ENCODE data around the gene KAT6B. TPM values are rescaled to one million over a fixed set of nuclear protein-coding genes. Genes with fewer than 3 reads are reported as not detected.
A peak's percentile ranks its signal among the peaks of the same experiment; 100 is the strongest.
"Not testable (repeated sequence)": the region's sequence is repeated elsewhere in the genome, so short reads cannot be mapped to it uniquely, and the experiment has no call there.

Gene KAT6B
- total RNA-seq: 10 to 100 TPM; 50.0 to 75.8 (median 57.5) TPM

DNA sequence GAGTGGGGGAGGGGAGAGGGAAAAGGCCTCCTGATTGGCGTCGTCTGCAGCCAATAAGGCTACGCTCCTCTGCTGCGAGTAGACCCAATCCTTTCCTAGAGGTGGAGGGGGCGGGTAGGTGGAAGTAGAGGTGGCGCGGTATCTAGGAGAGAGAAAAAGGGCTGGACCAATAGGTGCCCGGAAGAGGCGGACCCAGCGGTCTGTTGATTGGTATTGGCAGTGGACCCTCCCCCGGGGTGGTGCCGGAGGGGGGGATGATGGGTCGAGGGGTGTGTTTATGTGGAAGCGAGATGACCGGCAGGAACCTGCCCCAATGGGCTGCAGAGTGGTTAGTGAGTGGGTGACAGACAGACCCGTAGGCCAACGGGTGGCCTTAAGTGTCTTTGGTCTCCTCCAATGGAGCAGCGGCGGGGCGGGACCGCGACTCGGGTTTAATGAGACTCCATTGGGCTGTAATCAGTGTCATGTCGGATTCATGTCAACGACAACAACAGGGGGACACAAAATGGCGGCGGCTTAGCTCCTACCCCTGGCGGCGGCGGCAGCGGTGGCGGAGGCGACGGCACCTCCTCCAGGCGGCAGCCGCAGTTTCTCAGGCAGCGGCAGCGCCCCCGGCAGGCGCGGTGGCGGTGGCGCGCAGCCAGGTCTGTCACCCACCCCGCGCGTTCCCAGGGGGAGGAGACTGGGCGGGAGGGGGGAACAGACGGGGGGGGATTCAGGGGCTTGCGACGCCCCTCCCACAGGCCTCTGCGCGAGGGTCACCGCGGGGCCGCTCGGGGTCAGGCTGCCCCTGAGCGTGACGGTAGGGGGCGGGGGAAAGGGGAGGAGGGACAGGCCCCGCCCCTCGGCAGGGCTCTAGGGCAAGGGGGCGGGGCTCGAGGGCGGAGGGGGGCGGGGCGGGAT is at the start of gene KAT6B:
KAT6B (plus strand) TSS at position 459 of the 903 bp plus-strand sequence. CDS start 16,258 bp downstream, outside the sequence.
- Histone ChIP-seq H3K9me3 (no peaks in the 10 kb centered on the region), H3K4me3 (peak within 1 kb of the TSS; percentile 81 to 94 (median 88)), H3K27ac (replicated peaks in 1 of 4) (peak within 1 kb of the TSS; percentile 97 to 99 (median 98)), H3K27me3 (no peaks in the 10 kb centered on the region), H3K36me3 (no peaks in the 10 kb centered on the region), H3K4me1 (peaks cover 44 to 73% (median 66%) of the 10 kb centered on the region in 4 donors)
- intact Hi-C loops (cut with DNase I): loop anchor here (5.0 to 10.0 kb wide), 3 partner anchors 96 to 562 kb away; no protein-coding TSS in a partner anchor
- TF ChIP-seq, protein P1, sequence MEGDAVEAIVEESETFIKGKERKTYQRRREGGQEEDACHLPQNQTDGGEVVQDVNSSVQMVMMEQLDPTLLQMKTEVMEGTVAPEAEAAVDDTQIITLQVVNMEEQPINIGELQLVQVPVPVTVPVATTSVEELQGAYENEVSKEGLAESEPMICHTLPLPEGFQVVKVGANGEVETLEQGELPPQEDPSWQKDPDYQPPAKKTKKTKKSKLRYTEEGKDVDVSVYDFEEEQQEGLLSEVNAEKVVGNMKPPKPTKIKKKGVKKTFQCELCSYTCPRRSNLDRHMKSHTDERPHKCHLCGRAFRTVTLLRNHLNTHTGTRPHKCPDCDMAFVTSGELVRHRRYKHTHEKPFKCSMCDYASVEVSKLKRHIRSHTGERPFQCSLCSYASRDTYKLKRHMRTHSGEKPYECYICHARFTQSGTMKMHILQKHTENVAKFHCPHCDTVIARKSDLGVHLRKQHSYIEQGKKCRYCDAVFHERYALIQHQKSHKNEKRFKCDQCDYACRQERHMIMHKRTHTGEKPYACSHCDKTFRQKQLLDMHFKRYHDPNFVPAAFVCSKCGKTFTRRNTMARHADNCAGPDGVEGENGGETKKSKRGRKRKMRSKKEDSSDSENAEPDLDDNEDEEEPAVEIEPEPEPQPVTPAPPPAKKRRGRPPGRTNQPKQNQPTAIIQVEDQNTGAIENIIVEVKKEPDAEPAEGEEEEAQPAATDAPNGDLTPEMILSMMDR (IDR thresholded peaks at IDR 0.05): peak; percentile 3 to 24 (median 17)
- TF ChIP-seq POLR2AphosphoS5 (IDR thresholded peaks at IDR 0.05): peak; percentile 69 to 71
- no peak for TF ChIP-seq POLR2A (IDR thresholded peaks at IDR 0.05; ENCODE audit: low read depth)
- DNase-seq (ENCODE audit: extremely low spot score): peak; percentile 100
- under 1% methylated on average over 36 of the region's 67 CpGs for WGBS

DNA sequence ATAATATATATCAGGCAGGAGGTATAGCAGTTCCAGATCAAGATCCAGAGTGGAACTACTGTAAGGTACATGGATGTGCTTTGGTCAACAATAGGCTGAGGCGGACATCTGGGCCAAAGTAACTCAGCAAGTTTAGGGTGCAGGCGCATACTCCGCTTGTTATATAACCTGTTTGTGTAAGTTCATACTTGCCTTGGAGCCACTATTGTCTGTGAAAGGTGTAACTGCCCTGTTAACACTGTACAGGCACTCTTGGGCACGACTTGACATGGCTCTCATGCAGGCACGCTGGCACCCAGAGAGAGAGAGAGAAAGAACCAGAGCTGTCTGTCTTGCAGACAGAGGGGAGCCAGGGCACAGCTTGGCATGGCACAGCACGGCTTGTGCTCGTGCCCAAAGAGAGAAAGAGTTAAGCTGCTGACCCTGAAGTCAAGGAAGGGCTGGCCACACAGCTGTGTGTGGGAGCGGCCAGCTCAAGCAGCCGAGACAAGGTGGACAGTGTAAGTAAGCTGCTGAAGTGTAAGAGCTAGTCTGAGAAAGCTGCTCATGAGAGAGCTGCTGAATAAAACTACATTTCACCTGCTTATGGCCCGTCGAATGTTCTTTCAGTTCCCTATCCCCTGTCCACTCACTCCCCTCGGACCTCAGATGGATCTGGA is 47.8 kb upstream of the KAT6B start:
- H3K4me3 ChIP-seq: no peak overlapping the region
- H3K36me3 ChIP-seq: no peaks in the 10 kb centered on the region
- H3K27ac ChIP-seq (replicated peaks in 1 of 4): no peak overlapping the region
- no peak for DNase-seq (ENCODE audit: extremely low spot score)
- no peak for TF ChIP-seq POLR2A (IDR thresholded peaks at IDR 0.05; ENCODE audit: low read depth)
- TF ChIP-seq EP300 (IDR thresholded peaks at IDR 0.05): no peak
- TF ChIP-seq, protein P1 (IDR thresholded peaks at IDR 0.05): no peak
- no peak for TF ChIP-seq POLR2AphosphoS5 (IDR thresholded peaks at IDR 0.05)
- no peaks in the 10 kb centered on the region for H3K9me3 ChIP-seq
- no peaks in the 10 kb centered on the region for H3K4me1 ChIP-seq
- intact Hi-C loops (cut with DNase I): no loop called here
- H3K27me3 ChIP-seq: no peaks in the 10 kb centered on the region
- WGBS: 91% methylated on average over 12 of the region's 12 CpGs

DNA sequence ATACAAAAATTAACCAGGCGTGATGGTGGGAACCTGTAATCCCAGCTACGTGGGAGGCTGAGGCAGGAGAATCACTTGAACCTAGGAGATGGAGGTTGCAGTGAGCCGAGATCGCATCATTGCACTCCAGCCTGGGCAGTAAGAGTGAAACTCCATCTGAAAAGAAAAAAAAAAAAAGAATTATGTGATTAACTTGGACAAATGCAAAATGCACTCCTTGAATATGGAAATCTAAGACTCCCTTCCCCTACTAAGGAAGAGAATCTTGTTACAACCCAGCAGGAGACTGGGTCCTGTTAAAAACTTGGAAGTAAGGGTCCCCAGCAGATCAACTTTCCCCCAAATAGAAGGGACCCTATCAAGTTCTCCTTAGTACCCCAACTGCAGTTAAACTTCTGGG is 44.5 kb upstream of the KAT6B start:
- H3K36me3 ChIP-seq; H3K27me3 ChIP-seq; H3K9me3 ChIP-seq; H3K4me3 ChIP-seq; H3K4me1 ChIP-seq; H3K27ac ChIP-seq (replicated peaks in 1 of 4); DNase-seq (ENCODE audit: extremely low spot score); intact Hi-C loops (cut with DNase I): not testable (repeated sequence)
- 84% methylated on average over 4 of the region's 4 CpGs for WGBS

DNA sequence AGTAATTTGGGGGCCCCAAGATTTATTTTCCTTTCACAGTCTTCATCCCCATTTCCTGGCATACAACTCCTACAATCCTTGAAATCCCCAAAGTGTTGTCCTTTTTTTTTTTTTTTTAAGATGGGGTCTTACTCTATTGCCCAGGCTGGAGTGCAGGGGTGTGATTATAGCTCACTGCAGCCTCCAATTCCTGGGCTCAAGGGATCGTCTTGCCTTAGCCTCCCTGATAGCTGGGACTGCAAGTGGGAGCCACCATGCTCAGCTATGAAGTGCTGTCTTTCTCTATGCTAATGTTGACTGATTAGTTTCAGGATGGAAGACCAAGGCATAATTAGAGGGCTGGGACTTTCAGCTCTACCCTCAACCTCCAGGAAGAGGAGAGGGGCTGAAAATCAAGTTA is 41.9 kb upstream of the KAT6B start:
- no peak overlapping the region for H3K27ac ChIP-seq (replicated peaks in 1 of 4)
- intact Hi-C loops (cut with DNase I): no loop called here
- no peaks in the 10 kb centered on the region for H3K9me3 ChIP-seq
- H3K36me3 ChIP-seq: no peaks in the 10 kb centered on the region
- no peak for TF ChIP-seq POLR2AphosphoS5 (IDR thresholded peaks at IDR 0.05)
- no peak for TF ChIP-seq POLR2A (IDR thresholded peaks at IDR 0.05; ENCODE audit: low read depth)
- TF ChIP-seq, protein P1 (IDR thresholded peaks at IDR 0.05): no peak
- no peak for TF ChIP-seq EP300 (IDR thresholded peaks at IDR 0.05)
- H3K4me1 ChIP-seq: no peaks in the 10 kb centered on the region
- 100% methylated on average over 1 of the region's 1 CpG for WGBS
- H3K27me3 ChIP-seq: no peaks in the 10 kb centered on the region
- H3K4me3 ChIP-seq: no peak overlapping the region
- no peak for DNase-seq (ENCODE audit: extremely low spot score)

DNA sequence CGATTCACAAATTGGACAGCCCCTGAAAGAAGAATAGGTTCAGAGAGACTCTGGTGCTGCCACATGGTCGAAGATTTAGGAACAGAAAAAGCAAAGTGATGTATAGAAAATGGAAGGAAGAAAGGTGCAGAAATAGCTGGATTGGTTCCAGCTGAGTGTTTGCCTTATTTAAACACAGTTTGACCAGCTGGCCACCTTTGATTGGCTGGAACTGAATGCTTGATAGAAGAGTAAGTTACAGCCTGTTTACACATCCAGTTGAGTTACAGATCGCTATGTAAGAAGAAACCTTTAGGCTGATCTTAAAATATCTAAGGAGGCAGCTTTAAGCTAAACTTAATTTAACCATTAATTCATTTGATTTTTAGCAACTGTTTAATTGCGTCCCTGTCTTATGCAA is 40.3 kb upstream of the KAT6B start:
- 88% methylated on average over 4 of the region's 4 CpGs for WGBS
- TF ChIP-seq EP300 (IDR thresholded peaks at IDR 0.05) (no peak), POLR2AphosphoS5 (IDR thresholded peaks at IDR 0.05) (no peak), POLR2A (IDR thresholded peaks at IDR 0.05; ENCODE audit: low read depth) (no peak)
- TF ChIP-seq, protein P1 (IDR thresholded peaks at IDR 0.05): no peak
- Histone ChIP-seq H3K36me3 (no peaks in the 10 kb centered on the region), H3K27me3 (no peaks in the 10 kb centered on the region), H3K4me3 (no peak overlapping the region), H3K27ac (replicated peaks in 1 of 4) (no peak overlapping the region), H3K9me3 (no peaks in the 10 kb centered on the region), H3K4me1 (no peaks in the 10 kb centered on the region)
- intact Hi-C loops (cut with DNase I): no loop called here
- no peak for DNase-seq (ENCODE audit: extremely low spot score)
